Esophagus muscularis mucosa (tissue), 2 donors: ENCODE measurements around the gene NFATC3.

Experiments
- EP300 ChIP-seq: sonication (generic); formaldehyde crosslinking; IDR thresholded peaks from one replicate; pipeline ENCODE4 v1.6.1; 2017; ENCODE audit warnings: antibody characterized with exemption
- POLR2A ChIP-seq: fragments of 450-650 bp; IDR thresholded peaks from one replicate; pipeline ENCODE4 v1.6.1; 2017; ENCODE audit warnings: antibody characterized with exemption, moderate library complexity, mild to moderate bottlenecking, low read depth

- TF ChIP-seq EP300 (no peak), POLR2A (no peak)
These were observed 2.4 kb upstream of the NFATC3 start for GRCh38 chr16:68082629-68083238.
